GM12874 (cell line): ENCODE measurements around the gene SBK2.

Experiments used
- TF ChIP-seq, protein P1 (sequence below): IDR thresholded peaks from 2 replicates; pipeline ENCODE4 v1.5.1; 2011; ENCODE audit warnings: low read depth, mild to moderate bottlenecking, control low read depth, low read length, moderate library complexity; ENCODE audit not compliant: insufficient read depth

Gene SBK2

DNA sequence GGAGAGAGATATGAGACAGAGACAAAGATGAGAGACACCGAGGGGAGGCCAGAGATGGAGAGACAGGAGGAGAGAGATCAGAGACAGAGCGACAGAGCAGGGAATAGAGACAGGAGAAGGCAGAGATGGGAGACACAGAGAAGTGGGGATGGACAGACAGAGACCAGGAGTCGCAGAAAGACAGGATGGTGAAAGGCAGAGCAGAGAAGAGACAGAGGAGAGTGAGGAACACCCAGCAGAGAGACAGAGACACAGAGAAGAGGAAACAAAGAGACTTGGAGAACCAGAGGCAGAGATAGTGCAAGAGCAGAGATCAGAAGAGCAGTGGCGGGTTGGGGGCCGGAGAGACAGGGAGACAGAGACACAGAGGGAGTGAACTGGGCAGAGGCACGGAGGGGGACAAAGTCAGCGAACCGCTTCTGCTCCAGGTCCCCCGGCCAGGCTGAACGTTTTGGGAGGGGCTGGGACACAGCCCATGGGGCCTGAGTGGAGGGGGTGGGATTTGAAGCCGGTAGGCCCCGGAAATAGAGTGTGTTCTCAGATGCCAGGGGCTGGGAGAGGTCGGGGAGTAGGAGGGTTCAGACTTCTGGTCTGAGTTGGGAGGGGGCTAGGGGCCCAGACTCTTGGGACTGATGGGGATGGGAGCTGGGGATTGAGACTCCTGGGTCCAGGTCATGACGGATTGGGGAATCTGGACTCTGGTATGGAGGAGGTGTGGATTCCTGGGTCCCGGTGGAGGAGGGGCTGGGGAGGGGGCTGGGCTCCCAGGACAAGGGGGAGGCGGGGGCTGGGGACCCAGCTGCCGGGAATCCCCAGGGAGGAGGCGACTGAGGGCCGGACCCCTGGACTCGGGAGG, 43.1 kb upstream of the SBK2 start:
- TF ChIP-seq, protein P1, sequence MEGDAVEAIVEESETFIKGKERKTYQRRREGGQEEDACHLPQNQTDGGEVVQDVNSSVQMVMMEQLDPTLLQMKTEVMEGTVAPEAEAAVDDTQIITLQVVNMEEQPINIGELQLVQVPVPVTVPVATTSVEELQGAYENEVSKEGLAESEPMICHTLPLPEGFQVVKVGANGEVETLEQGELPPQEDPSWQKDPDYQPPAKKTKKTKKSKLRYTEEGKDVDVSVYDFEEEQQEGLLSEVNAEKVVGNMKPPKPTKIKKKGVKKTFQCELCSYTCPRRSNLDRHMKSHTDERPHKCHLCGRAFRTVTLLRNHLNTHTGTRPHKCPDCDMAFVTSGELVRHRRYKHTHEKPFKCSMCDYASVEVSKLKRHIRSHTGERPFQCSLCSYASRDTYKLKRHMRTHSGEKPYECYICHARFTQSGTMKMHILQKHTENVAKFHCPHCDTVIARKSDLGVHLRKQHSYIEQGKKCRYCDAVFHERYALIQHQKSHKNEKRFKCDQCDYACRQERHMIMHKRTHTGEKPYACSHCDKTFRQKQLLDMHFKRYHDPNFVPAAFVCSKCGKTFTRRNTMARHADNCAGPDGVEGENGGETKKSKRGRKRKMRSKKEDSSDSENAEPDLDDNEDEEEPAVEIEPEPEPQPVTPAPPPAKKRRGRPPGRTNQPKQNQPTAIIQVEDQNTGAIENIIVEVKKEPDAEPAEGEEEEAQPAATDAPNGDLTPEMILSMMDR = no peak

DNA sequence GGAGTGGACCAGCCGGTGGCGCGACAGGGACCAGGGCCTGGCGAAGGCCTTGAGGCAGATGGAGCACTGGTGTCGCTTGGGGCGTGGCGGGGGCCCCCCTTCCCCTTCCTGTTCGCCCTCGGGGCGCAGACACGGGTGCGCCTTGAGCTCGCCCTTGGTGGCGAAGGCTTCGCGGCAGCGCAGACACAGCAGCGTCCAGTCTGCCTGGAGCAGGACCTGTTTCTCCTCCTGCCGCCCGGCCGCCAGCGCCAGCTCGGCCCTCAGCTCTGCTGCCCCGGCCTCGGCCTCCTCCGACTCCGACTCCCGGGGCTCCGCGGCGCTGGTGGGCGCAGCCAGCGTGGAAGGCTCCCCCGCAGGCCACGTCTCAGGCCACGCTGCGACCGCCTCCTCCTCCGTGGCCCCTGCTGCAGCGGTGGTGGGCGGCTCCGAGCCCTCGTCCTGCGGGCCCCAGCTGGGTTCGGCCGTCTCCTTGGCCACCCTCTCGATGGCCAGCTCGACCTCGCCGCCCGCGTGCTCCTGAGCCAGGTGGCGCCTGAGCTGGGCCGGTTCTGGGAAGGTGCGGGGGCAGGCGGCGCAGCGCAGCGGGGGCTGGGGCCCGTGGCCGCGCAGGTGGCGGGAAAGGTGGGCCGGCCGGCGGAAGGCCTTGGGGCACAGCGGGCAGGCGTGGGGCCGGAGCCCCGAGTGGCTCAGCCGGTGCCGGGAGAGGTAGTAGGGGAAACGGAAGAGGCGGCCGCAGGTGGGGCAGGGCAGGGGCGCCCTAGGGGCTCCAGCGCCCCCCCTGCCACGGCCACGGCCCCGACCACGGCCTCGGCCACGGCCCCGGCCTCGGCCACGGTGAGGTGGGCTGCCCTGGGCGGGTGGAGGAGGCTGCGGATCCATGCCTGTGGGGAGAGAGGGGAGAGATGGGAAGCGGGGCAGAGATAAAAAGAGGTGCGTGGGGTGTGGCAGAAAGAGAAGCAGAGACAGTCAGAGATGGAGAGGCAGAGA, 42.1 kb upstream of the SBK2 start:
- TF ChIP-seq, protein P1 = no peak

GRCh38 chr19:55578031-55578760, 41.3 kb upstream of the SBK2 start:
- TF ChIP-seq, protein P1 = no peak

- TF ChIP-seq, protein P1 = no peak
These were observed 39.8 kb upstream of the SBK2 start for GRCh38 chr19:55576746-55577145.

- TF ChIP-seq, protein P1 = no peak
These were observed 30.9 kb upstream of the SBK2 start for GRCh38 chr19:55567708-55568328.

DNA sequence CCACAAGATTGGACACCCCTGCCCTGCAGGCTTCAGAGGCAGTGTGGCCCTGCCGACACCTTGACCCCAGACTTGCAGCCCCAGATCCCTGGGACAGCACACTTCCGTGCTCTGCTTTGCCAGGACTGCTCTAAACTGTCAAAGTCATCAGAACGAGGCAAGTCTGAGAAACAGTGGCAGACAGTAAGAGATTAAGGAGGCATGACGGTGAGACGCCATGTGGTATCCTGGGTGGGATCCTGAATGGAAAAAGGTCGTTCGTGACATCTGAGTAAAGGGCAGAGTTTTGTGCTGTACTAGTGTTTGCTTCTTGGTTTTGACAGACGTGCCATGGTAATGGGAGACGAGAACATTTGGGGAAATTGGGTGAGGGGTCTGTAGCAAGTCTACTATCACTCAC, 29.9 kb upstream of the SBK2 start:
- TF ChIP-seq, protein P1 = no peak

DNA sequence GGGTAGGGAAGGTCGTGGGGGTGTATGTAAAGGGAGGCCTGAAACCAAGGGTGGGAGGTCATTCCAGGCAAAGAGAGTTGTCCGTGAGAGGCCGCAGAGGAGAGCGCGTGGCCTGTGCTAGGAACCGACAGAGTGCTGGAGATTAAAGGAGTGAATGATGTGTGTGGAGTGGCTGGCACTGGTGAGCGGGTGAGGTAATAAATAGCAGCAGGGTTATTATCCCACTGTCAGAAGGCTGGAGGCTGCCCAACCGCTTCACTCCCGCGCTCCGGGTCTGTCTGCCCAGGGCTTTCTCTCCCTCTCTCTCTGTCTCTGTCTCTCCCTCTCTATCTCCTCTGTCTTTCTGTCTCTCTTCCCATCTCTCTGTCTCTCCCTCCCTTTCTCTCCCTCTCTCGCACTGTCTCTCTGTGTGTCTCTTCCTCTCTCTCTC, 26.3 kb upstream of the SBK2 start:
- TF ChIP-seq, protein P1 = no peak
